Measurements from ENCODE around the gene TPP1. TPM values are rescaled to one million over a fixed set of nuclear protein-coding genes. Genes with fewer than 3 reads are reported as not detected.

The TPP1 gene
- total and polyA plus RNA-seq, 2 donors (not counting 1 experiment from before 2014, with no cell fraction given): 127 to 136 TPM

GRCh38 chr11:6599881-6600390, 19.3 kb downstream of the TPP1 start:
- Histone ChIP-seq H2AFZ (ENCODE audit: low read length) (no peak overlapping the region), H3K79me2 (ENCODE audit: control insufficient read depth, insufficient read depth, low read length) (peaks cover 49% of the 10 kb centered on the region), H3K9ac (ENCODE audit: insufficient read depth, low read length) (no peak overlapping the region), H3K27me3 (ENCODE audit: control insufficient read depth, insufficient read depth, low read length) (no peaks in the 10 kb centered on the region), H3K27ac (ENCODE audit: insufficient read depth, low read length) (no peak overlapping the region), H4K20me1 (ENCODE audit: control insufficient read depth, extremely low read depth, insufficient read depth, low read length) (no peaks in the 10 kb centered on the region), H3K4me1 (ENCODE audit: control insufficient read depth, extremely low read depth, insufficient read depth, low read length) (peaks cover 4% of the 10 kb centered on the region), H3K9me3 (ENCODE audit: control insufficient read depth, insufficient read depth, low read depth, low read length) (no peaks in the 10 kb centered on the region), H3K36me3 (ENCODE audit: control insufficient read depth, insufficient read depth, low read length) (peaks cover 12% of the 10 kb centered on the region), H3K4me2 (ENCODE audit: extremely low read depth, insufficient read depth, low read length) (no peak overlapping the region), H3K4me3 (replicated peaks in 1 of 4; ENCODE audit: control extremely low read depth in 1 of 4, insufficient read depth in 1 of 4, low read depth in 3 of 4, low read length in 4 of 4) (no peak overlapping the region)
- TF ChIP-seq EZH2 (IDR thresholded peaks at IDR 0.05; ENCODE audit: low read length, missing control alignments): no peak
- no peak for TF ChIP-seq CTCF (conservative IDR thresholded peaks at IDR 0.05 in 1 of 2, IDR thresholded peaks at IDR 0.05 in 1 of 2; ENCODE audit: low read depth in 1 of 2, low read length in 2 of 2)
- no peak for DNase-seq (ENCODE audit: low read depth in 2 of 2)

GRCh38 chr11:6599449-6599848, 19.8 kb downstream of the TPP1 start:
- peaks cover 4% of the 10 kb centered on the region for H3K4me1 ChIP-seq (ENCODE audit: control insufficient read depth, extremely low read depth, insufficient read depth, low read length)
- H3K36me3 ChIP-seq (ENCODE audit: control insufficient read depth, insufficient read depth, low read length): peaks cover 12% of the 10 kb centered on the region
- no peak overlapping the region for H3K27ac ChIP-seq (ENCODE audit: insufficient read depth, low read length)
- no peak for DNase-seq (ENCODE audit: low read depth in 2 of 2)
- no peak overlapping the region for H3K4me3 ChIP-seq (replicated peaks in 1 of 4; ENCODE audit: control extremely low read depth in 1 of 4, insufficient read depth in 1 of 4, low read depth in 3 of 4, low read length in 4 of 4)
- H3K4me2 ChIP-seq (ENCODE audit: extremely low read depth, insufficient read depth, low read length): no peak overlapping the region
- H3K9ac ChIP-seq (ENCODE audit: insufficient read depth, low read length): no peak overlapping the region
- H4K20me1 ChIP-seq (ENCODE audit: control insufficient read depth, extremely low read depth, insufficient read depth, low read length): no peaks in the 10 kb centered on the region
- H3K27me3 ChIP-seq (ENCODE audit: control insufficient read depth, insufficient read depth, low read length): no peaks in the 10 kb centered on the region
- TF ChIP-seq CTCF (conservative IDR thresholded peaks at IDR 0.05 in 1 of 2, IDR thresholded peaks at IDR 0.05 in 1 of 2; ENCODE audit: low read depth in 1 of 2, low read length in 2 of 2) (no peak), EZH2 (IDR thresholded peaks at IDR 0.05; ENCODE audit: low read length, missing control alignments) (no peak)
- no peaks in the 10 kb centered on the region for H3K9me3 ChIP-seq (ENCODE audit: control insufficient read depth, insufficient read depth, low read depth, low read length)
- peaks cover 44% of the 10 kb centered on the region for H3K79me2 ChIP-seq (ENCODE audit: control insufficient read depth, insufficient read depth, low read length)
- H2AFZ ChIP-seq (ENCODE audit: low read length): no peak overlapping the region

DNA sequence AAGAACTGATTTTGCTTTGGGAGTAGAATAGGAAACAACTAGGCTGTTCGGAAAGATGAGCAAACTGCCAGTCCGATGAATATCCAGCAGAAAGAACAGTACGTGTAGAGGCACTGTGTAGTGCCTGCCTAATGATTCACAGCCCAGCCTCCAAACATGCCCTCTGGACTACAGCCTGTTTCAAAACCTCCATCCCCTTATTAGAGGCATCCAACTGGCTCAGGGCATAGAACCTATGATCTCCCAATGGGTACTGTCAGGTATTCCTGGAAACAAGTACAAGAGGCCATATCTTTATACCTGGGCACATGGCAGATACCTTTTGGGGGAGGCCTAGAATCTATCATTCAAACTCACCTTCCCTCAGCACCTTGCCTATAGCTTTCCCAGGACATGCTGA, 20.7 kb downstream of the TPP1 start:
- H3K9ac ChIP-seq (ENCODE audit: insufficient read depth, low read length): no peak overlapping the region
- H3K4me3 ChIP-seq (replicated peaks in 1 of 4; ENCODE audit: control extremely low read depth in 1 of 4, insufficient read depth in 1 of 4, low read depth in 3 of 4, low read length in 4 of 4): no peak overlapping the region
- peaks cover 4% of the 10 kb centered on the region for H3K4me1 ChIP-seq (ENCODE audit: control insufficient read depth, extremely low read depth, insufficient read depth, low read length)
- H4K20me1 ChIP-seq (ENCODE audit: control insufficient read depth, extremely low read depth, insufficient read depth, low read length): no peaks in the 10 kb centered on the region
- peaks cover 35% of the 10 kb centered on the region for H3K79me2 ChIP-seq (ENCODE audit: control insufficient read depth, insufficient read depth, low read length)
- no peak for DNase-seq (ENCODE audit: low read depth in 2 of 2)
- H3K27me3 ChIP-seq (ENCODE audit: control insufficient read depth, insufficient read depth, low read length): no peaks in the 10 kb centered on the region
- H3K27ac ChIP-seq (ENCODE audit: insufficient read depth, low read length): no peak overlapping the region
- no peaks in the 10 kb centered on the region for H3K9me3 ChIP-seq (ENCODE audit: control insufficient read depth, insufficient read depth, low read depth, low read length)
- TF ChIP-seq EZH2 (IDR thresholded peaks at IDR 0.05; ENCODE audit: low read length, missing control alignments) (no peak), CTCF (conservative IDR thresholded peaks at IDR 0.05 in 1 of 2, IDR thresholded peaks at IDR 0.05 in 1 of 2; ENCODE audit: low read depth in 1 of 2, low read length in 2 of 2) (no peak)
- H2AFZ ChIP-seq (ENCODE audit: low read length): no peak overlapping the region
- peaks cover 14% of the 10 kb centered on the region for H3K36me3 ChIP-seq (ENCODE audit: control insufficient read depth, insufficient read depth, low read length)
- no peak overlapping the region for H3K4me2 ChIP-seq (ENCODE audit: extremely low read depth, insufficient read depth, low read length)
